Transverse colon (tissue), 4 donors: ENCODE results near the gene ZNF197. TPM values are rescaled to one million over a fixed set of nuclear protein-coding genes. Genes with fewer than 3 reads are reported as not detected.

ENCODE experiments used
- DNase-seq: peaks from one replicate; pipeline ENCODE4 v3.0.0-alpha.2; 2019
- H3K27ac ChIP-seq, 4 donors: fragments of 200-600 bp; sonication (generic); 2 replicates each; pipeline ENCODE4 v1.5.1; 2016 to 2018; ENCODE audit warnings: inconsistent platforms in 4 of 4
- H3K27me3 ChIP-seq: fragments of 200-600 bp; sonication (generic); 2 replicates; pipeline ENCODE4 v1.5.1; 2017; ENCODE audit warnings: inconsistent platforms
- H3K36me3 ChIP-seq, 4 donors: fragments of 200-600 bp; sonication (generic); 2 replicates each; pipeline ENCODE4 v1.5.1; 2017 to 2019; ENCODE audit warnings: inconsistent platforms in 4 of 4
- H3K4me1 ChIP-seq, 4 donors: fragments of 200-600 bp; sonication (generic); 2 replicates each; pipeline ENCODE4 v1.5.1; 2017 to 2020; ENCODE audit warnings: inconsistent platforms in 4 of 4
- H3K4me3 ChIP-seq, 4 donors: fragments of 200-600 bp; sonication (generic); 1 replicate in 1 of 4; 2 replicates in 3 of 4; pipeline versions ENCODE4 v1.5.1 to v1.6.1; 2017 to 2019; ENCODE audit warnings: inconsistent platforms in 4 of 4
- H3K9me3 ChIP-seq, 2 donors: fragments of 200-600 bp; sonication (generic); 2 replicates each; pipeline ENCODE4 v1.5.1; 2017 to 2019; ENCODE audit warnings: inconsistent platforms in 2 of 2
- CTCF ChIP-seq, 5 experiments: fragments of 200-600 bp in 3 of 5; fragments of 450-650 bp in 2 of 5; sonication (generic) in 3 of 5; IDR thresholded peaks; 1 replicate in 2 of 5; 2 replicates in 3 of 5; pipeline ENCODE4 v1.5.1; 2016 to 2017; ENCODE audit warnings: antibody characterized with exemption in 5 of 5, inconsistent platforms in 3 of 5, mild to moderate bottlenecking in 2 of 5, moderate library complexity in 1 of 5
- EP300 ChIP-seq: sonication (generic); formaldehyde crosslinking; IDR thresholded peaks from one replicate; pipeline ENCODE4 v1.6.1; 2017; ENCODE audit warnings: antibody characterized with exemption, low read depth
- POLR2A ChIP-seq: fragments of 450-650 bp; IDR thresholded peaks from one replicate; pipeline ENCODE4 v1.6.1; 2016; ENCODE audit warnings: antibody characterized with exemption, mild to moderate bottlenecking, moderate library complexity
- POLR2AphosphoS5 ChIP-seq, 3 donors: sonication (generic); formaldehyde crosslinking; IDR thresholded peaks; one replicate each; pipeline ENCODE4 v1.6.1; 2016; ENCODE audit warnings: antibody characterized with exemption in 3 of 3
- WGBS, 2 donors: methylation state at CpG; one replicate each; pipeline ENCODE4 v1.1.5; 2018; ENCODE audit warnings: low coverage in 1 of 2; 5-methylcytosine and 5-hydroxymethylcytosine counted together
- in situ Hi-C, 4 donors: fragments of 200-750 bp; cut with MboI; loops; one replicate each; pipeline versions ENCODE4 v1.15.0 to v1.15.1; 2017; ENCODE audit warnings: low sequenced_read_pairs in 3 of 4, low pct_ligation_motif_present in 1 of 4, low pct_unique_long_range_greater_than_20kb in 1 of 4
- intact Hi-C: fragments of 100-400 bp; cut with DNase I; formaldehyde crosslinking; loops from one replicate; pipeline ENCODE4 v1.15.1; 2023; ENCODE audit warnings: low total_unique reads
- total RNA-seq, 4 donors: library from RNA; depleted of rRNA; stranded (reverse); fragments of >200 nt; gene quantifications; one replicate each; pipeline ENCODE4 v1.1.0, GENCODE V29; 2016

The ZNF197 gene
- total RNA-seq, 4 donors from 2014 or later: 8.2 to 19.8 (median 12.4) TPM

- peak within 1 kb of the TSS; percentile 27 to 51 (median 44) for H3K4me3 ChIP-seq
- H3K27me3 ChIP-seq: no peaks in the 10 kb centered on the region
- no peaks in the 10 kb centered on the region for H3K9me3 ChIP-seq
- H3K36me3 ChIP-seq: peaks cover 0 to 14% (median 0%) of the 10 kb centered on the region in 4 donors
- TF ChIP-seq CTCF (IDR thresholded peaks at IDR 0.05): no peak
- TF ChIP-seq POLR2AphosphoS5 (IDR thresholded peaks at IDR 0.05): peak in 1 of 3 donors; percentile 9
- no peak for TF ChIP-seq EP300
- peak; percentile 40 for TF ChIP-seq POLR2A
- peaks cover 0 to 12% (median 4%) of the 10 kb centered on the region in 4 donors for H3K4me1 ChIP-seq
- intact Hi-C loops (no loop called here), in situ Hi-C loops (no loop called here)
- peak; percentile 37 for DNase-seq
- 0 to 11% methylated on average over 2 to 31 of the region's 41 CpGs for WGBS, 2 donors
- H3K27ac ChIP-seq: peak within 1 kb of the TSS; percentile 43 to 74 (median 70)
Observed at GRCh38 chr3:44584646-44585501, 40.0 kb upstream of the ZNF197 start, which contains the start of gene ZNF660. TSS of gene ZNF660 (plus strand) at chr3:44584964. CDS start at chr3:44594194, 9,230 bp downstream.

GRCh38 chr3:44596621-44597020 lies 28.2 kb upstream of the ZNF197 start:
- in situ Hi-C loops: no loop called here
- peaks cover 22 to 34% of the 10 kb centered on the region in 2 donors for H3K9me3 ChIP-seq
- H3K36me3 ChIP-seq: peaks cover 0 to 12% (median 6%) of the 10 kb centered on the region in 4 donors
- 74 to 92% methylated on average over 1 of the region's 1 CpG for WGBS, 2 donors
- no peak overlapping the region for H3K27ac ChIP-seq
- no peak for TF ChIP-seq EP300
- no peak for TF ChIP-seq CTCF (IDR thresholded peaks at IDR 0.05)
- TF ChIP-seq POLR2AphosphoS5 (IDR thresholded peaks at IDR 0.05): no peak
- TF ChIP-seq POLR2A: no peak
- DNase-seq: no peak
- H3K4me1 ChIP-seq: no peaks in the 10 kb centered on the region
- intact Hi-C loops: no loop called here
- H3K27me3 ChIP-seq: no peaks in the 10 kb centered on the region
- no peak overlapping the region for H3K4me3 ChIP-seq

GRCh38 chr3:44601749-44602148 lies 23.1 kb upstream of the ZNF197 start:
- WGBS, 2 donors: 94 to 95% methylated on average over 2 of the region's 2 CpGs
- no peak overlapping the region for H3K27ac ChIP-seq
- no peak for DNase-seq
- peaks cover 0 to 6% of the 10 kb centered on the region in 2 donors for H3K9me3 ChIP-seq
- no peaks in the 10 kb centered on the region for H3K4me1 ChIP-seq
- H3K27me3 ChIP-seq: no peaks in the 10 kb centered on the region
- H3K36me3 ChIP-seq: no peaks in the 10 kb centered on the region
- TF ChIP-seq EP300: no peak
- no peak for TF ChIP-seq POLR2A
- TF ChIP-seq CTCF (IDR thresholded peaks at IDR 0.05): no peak
- no peak for TF ChIP-seq POLR2AphosphoS5 (IDR thresholded peaks at IDR 0.05)
- H3K4me3 ChIP-seq: no peak overlapping the region
- in situ Hi-C loops (no loop called here), intact Hi-C loops (no loop called here)

GRCh38 chr3:44612678-44613077 lies 12.2 kb upstream of the ZNF197 start:
- H3K9me3 ChIP-seq: no peaks in the 10 kb centered on the region
- H3K27ac ChIP-seq: no peak overlapping the region
- DNase-seq: no peak
- H3K4me1 ChIP-seq: no peaks in the 10 kb centered on the region
- TF ChIP-seq EP300: no peak
- intact Hi-C loops: no loop called here
- peaks cover 0 to 7% (median 0%) of the 10 kb centered on the region in 4 donors for H3K36me3 ChIP-seq
- H3K27me3 ChIP-seq: no peaks in the 10 kb centered on the region
- in situ Hi-C loops: no loop called here
- H3K4me3 ChIP-seq: no peak overlapping the region
